ENCODE results near the gene SLC22A23.

DNA sequence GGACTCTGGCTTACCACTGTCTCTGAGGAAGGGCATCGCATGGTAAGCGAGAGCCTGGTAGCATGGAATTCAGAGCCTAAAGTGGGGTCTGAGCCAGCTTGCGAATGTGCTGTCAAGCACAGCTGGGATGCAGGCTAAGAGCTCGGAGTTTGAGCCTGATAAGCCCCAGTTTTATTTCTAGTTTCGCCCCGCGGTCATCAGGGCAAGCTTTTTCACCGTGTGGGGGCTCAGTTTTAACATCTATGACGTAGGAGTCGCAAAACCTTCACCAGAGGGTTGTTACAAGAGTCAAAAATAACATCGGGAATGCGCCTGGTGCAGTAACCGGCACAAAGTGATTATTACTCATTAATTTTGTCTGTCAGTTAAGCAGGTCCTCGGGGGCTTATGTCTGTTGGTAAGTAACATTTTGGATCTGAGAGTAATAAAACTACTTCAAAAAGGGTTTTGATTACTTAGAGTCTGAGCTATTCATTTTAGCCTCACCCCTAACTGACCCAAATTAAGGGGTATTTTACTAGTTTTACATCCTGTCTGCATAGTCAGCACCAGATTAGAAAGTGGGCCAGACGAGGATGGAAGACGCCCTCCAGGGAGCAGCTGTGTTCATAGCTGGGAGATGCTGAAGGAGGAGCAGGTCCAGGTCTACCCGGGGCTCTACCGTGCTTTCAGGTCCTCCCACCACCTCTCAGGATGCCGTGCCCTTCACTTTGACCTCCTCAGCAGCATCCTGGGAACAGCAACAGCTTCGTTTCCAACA, 29.7 kb downstream of the SLC22A23 start:
- TF ChIP-seq, protein P1, sequence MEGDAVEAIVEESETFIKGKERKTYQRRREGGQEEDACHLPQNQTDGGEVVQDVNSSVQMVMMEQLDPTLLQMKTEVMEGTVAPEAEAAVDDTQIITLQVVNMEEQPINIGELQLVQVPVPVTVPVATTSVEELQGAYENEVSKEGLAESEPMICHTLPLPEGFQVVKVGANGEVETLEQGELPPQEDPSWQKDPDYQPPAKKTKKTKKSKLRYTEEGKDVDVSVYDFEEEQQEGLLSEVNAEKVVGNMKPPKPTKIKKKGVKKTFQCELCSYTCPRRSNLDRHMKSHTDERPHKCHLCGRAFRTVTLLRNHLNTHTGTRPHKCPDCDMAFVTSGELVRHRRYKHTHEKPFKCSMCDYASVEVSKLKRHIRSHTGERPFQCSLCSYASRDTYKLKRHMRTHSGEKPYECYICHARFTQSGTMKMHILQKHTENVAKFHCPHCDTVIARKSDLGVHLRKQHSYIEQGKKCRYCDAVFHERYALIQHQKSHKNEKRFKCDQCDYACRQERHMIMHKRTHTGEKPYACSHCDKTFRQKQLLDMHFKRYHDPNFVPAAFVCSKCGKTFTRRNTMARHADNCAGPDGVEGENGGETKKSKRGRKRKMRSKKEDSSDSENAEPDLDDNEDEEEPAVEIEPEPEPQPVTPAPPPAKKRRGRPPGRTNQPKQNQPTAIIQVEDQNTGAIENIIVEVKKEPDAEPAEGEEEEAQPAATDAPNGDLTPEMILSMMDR (IDR thresholded peaks at IDR 0.05 in 4 of 5, conservative IDR thresholded peaks at IDR 0.05 in 1 of 5): no peak
- no peak for TF ChIP-seq POLR2A (IDR thresholded peaks at IDR 0.05)

All from gastrocnemius medialis (tissue), 4 donors.